Vagina (tissue), 2 donors: ENCODE results near the gene SEMA6A. TPM values are rescaled to one million over a fixed set of nuclear protein-coding genes. Genes with fewer than 3 reads are reported as not detected.

Experiments used
- DNase-seq, 2 donors: peaks; one replicate each; pipeline ENCODE4 v3.0.0-alpha.2; 2017; ENCODE audit errors: extremely low spot score in 2 of 2
- H3K27ac ChIP-seq: fragments of 200-600 bp; sonication (generic); one replicate; pipeline ENCODE4 v1.5.1; 2019
- H3K27me3 ChIP-seq: fragments of 200-600 bp; sonication (generic); one replicate; pipeline ENCODE4 v1.5.1; 2019
- H3K36me3 ChIP-seq, 2 donors: fragments of 200-600 bp; sonication (generic); one replicate each; pipeline ENCODE4 v1.5.1; 2017 to 2019
- H3K4me1 ChIP-seq: fragments of 200-600 bp; sonication (generic); one replicate; pipeline ENCODE4 v1.5.1; 2019
- H3K4me3 ChIP-seq, 2 donors: fragments of 200-600 bp; sonication (generic); 1 replicate in 1 of 2; 2 replicates in 1 of 2; pipeline ENCODE4 v1.5.1; 2016 to 2019
- H3K9me3 ChIP-seq: fragments of 200-600 bp; sonication (generic); one replicate; pipeline ENCODE4 v1.5.1; 2019
- POLR2A ChIP-seq, 2 donors: fragments of 450-650 bp; IDR thresholded peaks; one replicate each; pipeline ENCODE4 v1.6.1; 2017; ENCODE audit warnings: antibody characterized with exemption in 2 of 2, mild to moderate bottlenecking in 2 of 2, moderate library complexity in 2 of 2
- POLR2AphosphoS5 ChIP-seq, 2 donors: sonication (generic); formaldehyde crosslinking; IDR thresholded peaks; one replicate each; pipeline ENCODE4 v1.9.0; 2017; ENCODE audit warnings: antibody characterized with exemption in 2 of 2, mild to moderate bottlenecking in 2 of 2, low read depth in 1 of 2; ENCODE audit not compliant: insufficient read depth in 1 of 2
- intact Hi-C: fragments of 100-400 bp; cut with DNase I; formaldehyde crosslinking; loops from one replicate; pipeline ENCODE4 v1.15.1; 2023
- total RNA-seq: library from RNA; depleted of rRNA; stranded (reverse); fragments of >200 nt; gene quantifications from one replicate; pipeline ENCODE4 v1.2.3, GENCODE V29; 2016
- TF ChIP-seq, protein P1 (sequence below), 3 experiments: fragments of 450-650 bp in 2 of 3; fragments of 200-600 bp in 1 of 3; sonication (generic) in 1 of 3; IDR thresholded peaks; one replicate each; pipeline ENCODE4 v1.5.1; 2017 to 2019; ENCODE audit warnings: antibody characterized with exemption in 3 of 3, mild to moderate bottlenecking in 2 of 3, moderate library complexity in 2 of 3

SEMA6A gene
- total RNA-seq, 1 donor from 2014 or later: 28.7 TPM

GRCh38 chr5:116506488-116506887, 68.1 kb downstream of the SEMA6A start:
- H3K4me3 ChIP-seq: no peak overlapping the region
- TF ChIP-seq, protein P1, sequence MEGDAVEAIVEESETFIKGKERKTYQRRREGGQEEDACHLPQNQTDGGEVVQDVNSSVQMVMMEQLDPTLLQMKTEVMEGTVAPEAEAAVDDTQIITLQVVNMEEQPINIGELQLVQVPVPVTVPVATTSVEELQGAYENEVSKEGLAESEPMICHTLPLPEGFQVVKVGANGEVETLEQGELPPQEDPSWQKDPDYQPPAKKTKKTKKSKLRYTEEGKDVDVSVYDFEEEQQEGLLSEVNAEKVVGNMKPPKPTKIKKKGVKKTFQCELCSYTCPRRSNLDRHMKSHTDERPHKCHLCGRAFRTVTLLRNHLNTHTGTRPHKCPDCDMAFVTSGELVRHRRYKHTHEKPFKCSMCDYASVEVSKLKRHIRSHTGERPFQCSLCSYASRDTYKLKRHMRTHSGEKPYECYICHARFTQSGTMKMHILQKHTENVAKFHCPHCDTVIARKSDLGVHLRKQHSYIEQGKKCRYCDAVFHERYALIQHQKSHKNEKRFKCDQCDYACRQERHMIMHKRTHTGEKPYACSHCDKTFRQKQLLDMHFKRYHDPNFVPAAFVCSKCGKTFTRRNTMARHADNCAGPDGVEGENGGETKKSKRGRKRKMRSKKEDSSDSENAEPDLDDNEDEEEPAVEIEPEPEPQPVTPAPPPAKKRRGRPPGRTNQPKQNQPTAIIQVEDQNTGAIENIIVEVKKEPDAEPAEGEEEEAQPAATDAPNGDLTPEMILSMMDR (IDR thresholded peaks at IDR 0.05): no peak
- TF ChIP-seq POLR2A (IDR thresholded peaks at IDR 0.05) (no peak), POLR2AphosphoS5 (IDR thresholded peaks at IDR 0.05; ENCODE audit: insufficient read depth in 1 of 2, low read depth in 1 of 2) (no peak)
- H3K9me3 ChIP-seq: no peaks in the 10 kb centered on the region
- no peak for DNase-seq
- H3K36me3 ChIP-seq: no peaks in the 10 kb centered on the region
- H3K4me1 ChIP-seq: peaks cover 25% of the 10 kb centered on the region
- intact Hi-C loops: no loop called here
- H3K27me3 ChIP-seq: no peaks in the 10 kb centered on the region
- no peak overlapping the region for H3K27ac ChIP-seq

DNA sequence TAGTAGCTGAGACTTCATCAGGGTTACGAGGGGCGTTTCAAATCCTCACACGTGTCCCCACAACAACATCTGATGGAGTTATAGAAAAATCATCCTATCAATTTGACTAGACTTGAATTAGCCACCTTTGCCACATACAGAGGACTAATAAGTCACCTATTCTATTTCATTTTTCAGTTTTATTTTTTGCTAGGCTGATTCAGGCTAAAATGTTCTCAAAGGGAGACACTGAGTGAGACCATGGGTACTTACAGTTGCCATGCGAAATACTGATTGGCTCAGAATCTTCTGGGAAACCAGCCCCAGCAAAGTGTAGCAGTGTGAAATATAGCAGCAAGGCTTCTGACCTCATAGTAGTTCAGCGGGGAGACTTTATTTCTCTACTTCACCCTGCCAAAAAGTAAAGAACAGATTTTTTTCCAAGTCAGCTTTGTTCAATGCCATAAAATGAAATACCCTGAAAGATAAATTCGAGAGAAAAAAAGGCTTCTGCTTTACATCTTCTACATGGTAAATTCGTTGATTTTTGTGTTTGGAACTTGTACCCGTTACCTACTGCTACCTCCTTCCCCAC, 69.9 kb downstream of the SEMA6A start:
- intact Hi-C loops: no loop called here
- Histone ChIP-seq H3K27me3 (no peaks in the 10 kb centered on the region), H3K27ac (no peak overlapping the region), H3K4me1 (peaks cover 25% of the 10 kb centered on the region), H3K4me3 (no peak overlapping the region), H3K36me3 (no peaks in the 10 kb centered on the region), H3K9me3 (no peaks in the 10 kb centered on the region)
- DNase-seq: no peak
- TF ChIP-seq, protein P1 (IDR thresholded peaks at IDR 0.05): no peak
- no peak for TF ChIP-seq POLR2A (IDR thresholded peaks at IDR 0.05)
- no peak for TF ChIP-seq POLR2AphosphoS5 (IDR thresholded peaks at IDR 0.05; ENCODE audit: insufficient read depth in 1 of 2, low read depth in 1 of 2)

- Histone ChIP-seq H3K4me1 (peaks cover 23% of the 10 kb centered on the region), H3K27ac (no peak overlapping the region), H3K36me3 (no peaks in the 10 kb centered on the region), H3K4me3 (no peak overlapping the region), H3K9me3 (no peaks in the 10 kb centered on the region), H3K27me3 (no peaks in the 10 kb centered on the region)
- DNase-seq: no peak
- TF ChIP-seq POLR2A (IDR thresholded peaks at IDR 0.05) (no peak), POLR2AphosphoS5 (IDR thresholded peaks at IDR 0.05; ENCODE audit: insufficient read depth in 1 of 2, low read depth in 1 of 2) (no peak)
- TF ChIP-seq, protein P1 (IDR thresholded peaks at IDR 0.05): no peak
- intact Hi-C loops: loop anchor here (2.0 kb wide), 1 partner anchor 20 kb away; no protein-coding TSS in a partner anchor
Measured at GRCh38 chr5:116502616-116503015, 72.0 kb downstream of the SEMA6A start.

GRCh38 chr5:116502138-116502537, 72.5 kb downstream of the SEMA6A start:
- no peaks in the 10 kb centered on the region for H3K9me3 ChIP-seq
- H3K27me3 ChIP-seq: no peaks in the 10 kb centered on the region
- TF ChIP-seq POLR2A (IDR thresholded peaks at IDR 0.05): no peak
- TF ChIP-seq POLR2AphosphoS5 (IDR thresholded peaks at IDR 0.05; ENCODE audit: insufficient read depth in 1 of 2, low read depth in 1 of 2): no peak
- TF ChIP-seq, protein P1 (IDR thresholded peaks at IDR 0.05): no peak
- no peak for DNase-seq
- H3K4me3 ChIP-seq: no peak overlapping the region
- intact Hi-C loops: loop anchor here (2.0 kb wide), 1 partner anchor 21 kb away; no protein-coding TSS in a partner anchor
- H3K4me1 ChIP-seq: peaks cover 18% of the 10 kb centered on the region
- no peak overlapping the region for H3K27ac ChIP-seq
- no peaks in the 10 kb centered on the region for H3K36me3 ChIP-seq

GRCh38 chr5:116498503-116499048, 76.0 kb downstream of the SEMA6A start:
- Histone ChIP-seq H3K4me3 (no peak overlapping the region), H3K36me3 (peaks cover 0 to 20% of the 10 kb centered on the region in 2 donors), H3K4me1 (peaks cover 5% of the 10 kb centered on the region), H3K27me3 (no peaks in the 10 kb centered on the region), H3K9me3 (no peaks in the 10 kb centered on the region), H3K27ac (no peak overlapping the region)
- DNase-seq: no peak
- TF ChIP-seq POLR2AphosphoS5 (IDR thresholded peaks at IDR 0.05; ENCODE audit: insufficient read depth in 1 of 2, low read depth in 1 of 2) (no peak), POLR2A (IDR thresholded peaks at IDR 0.05) (no peak)
- TF ChIP-seq, protein P1 (IDR thresholded peaks at IDR 0.05): no peak
- intact Hi-C loops: no loop called here
